ENCODE measurements around the gene CTSL. TPM values are rescaled to one million over a fixed set of nuclear protein-coding genes. Genes with fewer than 3 reads are reported as not detected.

CTSL gene
- total and polyA plus RNA-seq, 2 experiments from 2014 or later, result 34.5 to 35.3 TPM

DNA sequence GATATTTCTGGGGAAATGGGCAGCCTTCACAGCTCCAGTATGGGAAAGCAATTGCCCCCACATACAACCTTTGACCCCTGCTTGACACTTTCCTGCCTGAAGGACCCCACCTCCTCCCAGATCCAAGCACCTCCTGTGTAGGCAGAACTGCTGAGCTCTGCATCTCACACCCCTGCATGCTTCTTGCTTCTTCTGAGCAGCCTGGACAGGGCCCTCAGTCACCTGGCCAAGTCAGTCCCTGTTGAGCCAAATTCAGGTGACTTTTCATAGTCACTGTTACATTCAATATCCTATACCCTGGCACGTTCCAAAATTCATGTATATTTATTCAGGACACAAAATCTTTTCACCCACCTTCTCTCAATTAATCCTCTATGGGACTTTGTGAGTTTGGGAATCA lies 30.4 kb upstream of the CTSL start:
- no peaks in the 10 kb centered on the region for H3K27me3 Mint-ChIP-seq (ENCODE audit: insufficient read depth, low read depth, poor library complexity)
- TF ChIP-seq, protein P1, sequence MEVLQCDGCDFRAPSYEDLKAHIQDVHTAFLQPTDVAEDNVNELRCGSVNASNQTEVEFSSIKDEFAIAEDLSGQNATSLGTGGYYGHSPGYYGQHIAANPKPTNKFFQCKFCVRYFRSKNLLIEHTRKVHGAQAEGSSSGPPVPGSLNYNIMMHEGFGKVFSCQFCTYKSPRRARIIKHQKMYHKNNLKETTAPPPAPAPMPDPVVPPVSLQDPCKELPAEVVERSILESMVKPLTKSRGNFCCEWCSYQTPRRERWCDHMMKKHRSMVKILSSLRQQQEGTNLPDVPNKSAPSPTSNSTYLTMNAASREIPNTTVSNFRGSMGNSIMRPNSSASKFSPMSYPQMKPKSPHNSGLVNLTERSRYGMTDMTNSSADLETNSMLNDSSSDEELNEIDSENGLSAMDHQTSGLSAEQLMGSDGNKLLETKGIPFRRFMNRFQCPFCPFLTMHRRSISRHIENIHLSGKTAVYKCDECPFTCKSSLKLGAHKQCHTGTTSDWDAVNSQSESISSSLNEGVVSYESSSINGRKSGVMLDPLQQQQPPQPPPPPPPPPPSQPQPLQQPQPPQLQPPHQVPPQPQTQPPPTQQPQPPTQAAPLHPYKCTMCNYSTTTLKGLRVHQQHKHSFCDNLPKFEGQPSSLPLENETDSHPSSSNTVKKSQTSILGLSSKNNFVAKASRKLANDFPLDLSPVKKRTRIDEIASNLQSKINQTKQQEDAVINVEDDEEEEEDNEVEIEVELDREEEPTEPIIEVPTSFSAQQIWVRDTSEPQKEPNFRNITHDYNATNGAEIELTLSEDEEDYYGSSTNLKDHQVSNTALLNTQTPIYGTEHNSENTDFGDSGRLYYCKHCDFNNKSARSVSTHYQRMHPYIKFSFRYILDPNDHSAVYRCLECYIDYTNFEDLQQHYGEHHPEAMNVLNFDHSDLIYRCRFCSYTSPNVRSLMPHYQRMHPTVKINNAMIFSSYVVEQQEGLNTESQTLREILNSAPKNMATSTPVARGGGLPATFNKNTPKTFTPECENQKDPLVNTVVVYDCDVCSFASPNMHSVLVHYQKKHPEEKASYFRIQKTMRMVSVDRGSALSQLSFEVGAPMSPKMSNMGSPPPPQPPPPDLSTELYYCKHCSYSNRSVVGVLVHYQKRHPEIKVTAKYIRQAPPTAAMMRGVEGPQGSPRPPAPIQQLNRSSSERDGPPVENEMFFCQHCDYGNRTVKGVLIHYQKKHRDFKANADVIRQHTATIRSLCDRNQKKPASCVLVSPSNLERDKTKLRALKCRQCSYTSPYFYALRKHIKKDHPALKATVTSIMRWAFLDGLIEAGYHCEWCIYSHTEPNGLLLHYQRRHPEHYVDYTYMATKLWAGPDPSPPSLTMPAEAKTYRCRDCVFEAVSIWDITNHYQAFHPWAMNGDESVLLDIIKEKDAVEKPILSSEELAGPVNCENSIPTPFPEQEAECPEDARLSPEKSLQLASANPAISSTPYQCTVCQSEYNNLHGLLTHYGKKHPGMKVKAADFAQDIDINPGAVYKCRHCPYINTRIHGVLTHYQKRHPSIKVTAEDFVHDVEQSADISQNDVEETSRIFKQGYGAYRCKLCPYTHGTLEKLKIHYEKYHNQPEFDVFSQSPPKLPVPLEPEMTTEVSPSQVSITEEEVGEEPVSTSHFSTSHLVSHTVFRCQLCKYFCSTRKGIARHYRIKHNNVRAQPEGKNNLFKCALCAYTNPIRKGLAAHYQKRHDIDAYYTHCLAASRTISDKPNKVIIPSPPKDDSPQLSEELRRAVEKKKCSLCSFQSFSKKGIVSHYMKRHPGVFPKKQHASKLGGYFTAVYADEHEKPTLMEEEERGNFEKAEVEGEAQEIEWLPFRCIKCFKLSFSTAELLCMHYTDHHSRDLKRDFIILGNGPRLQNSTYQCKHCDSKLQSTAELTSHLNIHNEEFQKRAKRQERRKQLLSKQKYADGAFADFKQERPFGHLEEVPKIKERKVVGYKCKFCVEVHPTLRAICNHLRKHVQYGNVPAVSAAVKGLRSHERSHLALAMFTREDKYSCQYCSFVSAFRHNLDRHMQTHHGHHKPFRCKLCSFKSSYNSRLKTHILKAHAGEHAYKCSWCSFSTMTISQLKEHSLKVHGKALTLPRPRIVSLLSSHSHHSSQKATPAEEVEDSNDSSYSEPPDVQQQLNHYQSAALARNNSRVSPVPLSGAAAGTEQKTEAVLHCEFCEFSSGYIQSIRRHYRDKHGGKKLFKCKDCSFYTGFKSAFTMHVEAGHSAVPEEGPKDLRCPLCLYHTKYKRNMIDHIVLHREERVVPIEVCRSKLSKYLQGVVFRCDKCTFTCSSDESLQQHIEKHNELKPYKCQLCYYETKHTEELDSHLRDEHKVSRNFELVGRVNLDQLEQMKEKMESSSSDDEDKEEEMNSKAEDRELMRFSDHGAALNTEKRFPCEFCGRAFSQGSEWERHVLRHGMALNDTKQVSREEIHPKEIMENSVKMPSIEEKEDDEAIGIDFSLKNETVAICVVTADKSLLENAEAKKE (CRISPR knock-in tag; IDR thresholded peaks at IDR 0.05), result no peak
- TF ChIP-seq JUNB (IDR thresholded peaks at IDR 0.05; ENCODE audit: unreplicated experiment), result no peak
- no peak for TF ChIP-seq STAT1 (IDR thresholded peaks at IDR 0.05; ENCODE audit: unreplicated experiment)
- TF ChIP-seq, protein P2, sequence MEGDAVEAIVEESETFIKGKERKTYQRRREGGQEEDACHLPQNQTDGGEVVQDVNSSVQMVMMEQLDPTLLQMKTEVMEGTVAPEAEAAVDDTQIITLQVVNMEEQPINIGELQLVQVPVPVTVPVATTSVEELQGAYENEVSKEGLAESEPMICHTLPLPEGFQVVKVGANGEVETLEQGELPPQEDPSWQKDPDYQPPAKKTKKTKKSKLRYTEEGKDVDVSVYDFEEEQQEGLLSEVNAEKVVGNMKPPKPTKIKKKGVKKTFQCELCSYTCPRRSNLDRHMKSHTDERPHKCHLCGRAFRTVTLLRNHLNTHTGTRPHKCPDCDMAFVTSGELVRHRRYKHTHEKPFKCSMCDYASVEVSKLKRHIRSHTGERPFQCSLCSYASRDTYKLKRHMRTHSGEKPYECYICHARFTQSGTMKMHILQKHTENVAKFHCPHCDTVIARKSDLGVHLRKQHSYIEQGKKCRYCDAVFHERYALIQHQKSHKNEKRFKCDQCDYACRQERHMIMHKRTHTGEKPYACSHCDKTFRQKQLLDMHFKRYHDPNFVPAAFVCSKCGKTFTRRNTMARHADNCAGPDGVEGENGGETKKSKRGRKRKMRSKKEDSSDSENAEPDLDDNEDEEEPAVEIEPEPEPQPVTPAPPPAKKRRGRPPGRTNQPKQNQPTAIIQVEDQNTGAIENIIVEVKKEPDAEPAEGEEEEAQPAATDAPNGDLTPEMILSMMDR (conservative IDR thresholded peaks at IDR 0.05; ENCODE audit: low read depth in 2 of 2), result no peak
- TF ChIP-seq EZH2phosphoT487 (IDR thresholded peaks at IDR 0.05; ENCODE audit: unreplicated experiment), result no peak
- TF ChIP-seq CREB1 (CRISPR knock-in tag; IDR thresholded peaks at IDR 0.05; ENCODE audit: low read depth), result no peak
- TF ChIP-seq, protein P3, sequence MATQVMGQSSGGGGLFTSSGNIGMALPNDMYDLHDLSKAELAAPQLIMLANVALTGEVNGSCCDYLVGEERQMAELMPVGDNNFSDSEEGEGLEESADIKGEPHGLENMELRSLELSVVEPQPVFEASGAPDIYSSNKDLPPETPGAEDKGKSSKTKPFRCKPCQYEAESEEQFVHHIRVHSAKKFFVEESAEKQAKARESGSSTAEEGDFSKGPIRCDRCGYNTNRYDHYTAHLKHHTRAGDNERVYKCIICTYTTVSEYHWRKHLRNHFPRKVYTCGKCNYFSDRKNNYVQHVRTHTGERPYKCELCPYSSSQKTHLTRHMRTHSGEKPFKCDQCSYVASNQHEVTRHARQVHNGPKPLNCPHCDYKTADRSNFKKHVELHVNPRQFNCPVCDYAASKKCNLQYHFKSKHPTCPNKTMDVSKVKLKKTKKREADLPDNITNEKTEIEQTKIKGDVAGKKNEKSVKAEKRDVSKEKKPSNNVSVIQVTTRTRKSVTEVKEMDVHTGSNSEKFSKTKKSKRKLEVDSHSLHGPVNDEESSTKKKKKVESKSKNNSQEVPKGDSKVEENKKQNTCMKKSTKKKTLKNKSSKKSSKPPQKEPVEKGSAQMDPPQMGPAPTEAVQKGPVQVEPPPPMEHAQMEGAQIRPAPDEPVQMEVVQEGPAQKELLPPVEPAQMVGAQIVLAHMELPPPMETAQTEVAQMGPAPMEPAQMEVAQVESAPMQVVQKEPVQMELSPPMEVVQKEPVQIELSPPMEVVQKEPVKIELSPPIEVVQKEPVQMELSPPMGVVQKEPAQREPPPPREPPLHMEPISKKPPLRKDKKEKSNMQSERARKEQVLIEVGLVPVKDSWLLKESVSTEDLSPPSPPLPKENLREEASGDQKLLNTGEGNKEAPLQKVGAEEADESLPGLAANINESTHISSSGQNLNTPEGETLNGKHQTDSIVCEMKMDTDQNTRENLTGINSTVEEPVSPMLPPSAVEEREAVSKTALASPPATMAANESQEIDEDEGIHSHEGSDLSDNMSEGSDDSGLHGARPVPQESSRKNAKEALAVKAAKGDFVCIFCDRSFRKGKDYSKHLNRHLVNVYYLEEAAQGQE (IDR thresholded peaks at IDR 0.05; ENCODE audit: unreplicated experiment), result no peak
- no peak for TF ChIP-seq ZNF114 (CRISPR knock-in tag; IDR thresholded peaks at IDR 0.05)
- no peak for TF ChIP-seq POLR2AphosphoS5 (IDR thresholded peaks at IDR 0.05; ENCODE audit: low read depth)
- TF ChIP-seq NANOG (IDR thresholded peaks at IDR 0.05; ENCODE audit: borderline replicate concordance), result no peak
- TF ChIP-seq, protein P4, sequence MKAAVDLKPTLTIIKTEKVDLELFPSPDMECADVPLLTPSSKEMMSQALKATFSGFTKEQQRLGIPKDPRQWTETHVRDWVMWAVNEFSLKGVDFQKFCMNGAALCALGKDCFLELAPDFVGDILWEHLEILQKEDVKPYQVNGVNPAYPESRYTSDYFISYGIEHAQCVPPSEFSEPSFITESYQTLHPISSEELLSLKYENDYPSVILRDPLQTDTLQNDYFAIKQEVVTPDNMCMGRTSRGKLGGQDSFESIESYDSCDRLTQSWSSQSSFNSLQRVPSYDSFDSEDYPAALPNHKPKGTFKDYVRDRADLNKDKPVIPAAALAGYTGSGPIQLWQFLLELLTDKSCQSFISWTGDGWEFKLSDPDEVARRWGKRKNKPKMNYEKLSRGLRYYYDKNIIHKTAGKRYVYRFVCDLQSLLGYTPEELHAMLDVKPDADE (IDR thresholded peaks at IDR 0.05), result no peak
- no peak for TF ChIP-seq ZNF331 (CRISPR knock-in tag; IDR thresholded peaks at IDR 0.05; ENCODE audit: low read depth)
- TF ChIP-seq EZH2 (IDR thresholded peaks at IDR 0.05; ENCODE audit: low read depth, unreplicated experiment), result no peak
- Histone ChIP-seq H3K9me2 (ENCODE audit: insufficient read depth) (no peaks in the 10 kb centered on the region), H3K27me3 (ENCODE audit: insufficient read depth) (no peaks in the 10 kb centered on the region), H3K36me3 (ENCODE audit: insufficient read depth) (peaks cover 42% of the 10 kb centered on the region), H3K4me1 (ENCODE audit: insufficient read depth) (no peaks in the 10 kb centered on the region), H4K20me1 (replicated peaks; ENCODE audit: insufficient read depth) (peaks cover 6% of the 10 kb centered on the region; the same call in 1 of the 2 replicates), H3K27ac (ENCODE audit: low read depth) (no peak overlapping the region), H3K4me3 (no peak overlapping the region), H3K4me2 (no peak overlapping the region), H2AFZ (no peak overlapping the region), H3F3A (replicated peaks; ENCODE audit: low read depth) (no peaks in the 10 kb centered on the region), H3K79me2 (replicated peaks; ENCODE audit: insufficient read depth) (peaks cover 32% of the 10 kb centered on the region)
- no peaks in the 10 kb centered on the region for H3K9me3 Mint-ChIP-seq
- H3K27ac Mint-ChIP-seq, result no peak overlapping the region
- DNase-seq (ENCODE audit: low spot score) (no peak), ATAC-seq (no peak)
- peaks cover 73% of the 10 kb centered on the region for H3K36me3 Mint-ChIP-seq (ENCODE audit: low read depth)
- no peak overlapping the region for H3K4me3 Mint-ChIP-seq
- no peaks in the 10 kb centered on the region for H3K4me1 Mint-ChIP-seq
